Measurements from ENCODE around the gene PRSS35. TPM values are rescaled to one million over a fixed set of nuclear protein-coding genes. Genes with fewer than 3 reads are reported as not detected.
"Not testable (repeated sequence)": the region's sequence is repeated elsewhere in the genome, so short reads cannot be mapped to it uniquely, and the experiment has no call there.

The PRSS35 gene
- total RNA-seq, 2 experiments from 2014 or later: not detected

DNA sequence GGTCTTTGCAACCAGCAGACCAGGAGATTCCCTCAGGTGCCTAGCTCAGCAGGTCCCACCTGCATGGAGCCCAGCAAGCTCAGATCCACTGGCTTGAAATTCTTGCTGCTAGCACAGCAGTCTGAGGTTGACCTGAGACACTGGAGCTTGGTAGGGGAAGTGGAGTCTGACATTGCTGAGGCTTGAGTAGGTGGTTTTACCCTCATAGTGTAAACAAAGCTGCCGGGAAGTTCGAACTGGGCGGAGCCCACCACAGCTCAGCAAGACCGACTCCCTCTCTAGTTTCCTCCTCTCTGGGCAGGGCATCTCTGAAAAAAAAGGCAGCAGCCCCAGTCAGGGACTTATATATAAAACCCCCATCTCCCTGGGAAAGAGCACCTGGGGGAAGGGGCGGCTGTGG lies 34.3 kb downstream of the PRSS35 start:
- Histone ChIP-seq H4K20me1 (ENCODE audit: insufficient read depth, low read length) (no peaks in the 10 kb centered on the region), H3K27ac (ENCODE audit: low read depth, low read length, poor library complexity, severe bottlenecking) (no peak overlapping the region), H2AFZ (ENCODE audit: low read length) (no peak overlapping the region), H3K79me2 (ENCODE audit: insufficient read depth, low read depth, low read length) (no peaks in the 10 kb centered on the region), H3K9me3 (ENCODE audit: low read length) (no peaks in the 10 kb centered on the region), H3K36me3 (ENCODE audit: insufficient read depth, low read length) (no peaks in the 10 kb centered on the region), H3K4me1 (ENCODE audit: insufficient read depth, low read length, poor library complexity, severe bottlenecking) (no peaks in the 10 kb centered on the region), H3K4me2 (ENCODE audit: low read length) (no peak overlapping the region), H3K9me2 (ENCODE audit: insufficient read depth, low read length) (no peaks in the 10 kb centered on the region), H3K4me3 (ENCODE audit: low read depth, low read length, poor library complexity, severe bottlenecking) (no peak overlapping the region)
- BruUV-seq (replicated peaks): no TSS peak
- no peak for TF ChIP-seq EZH2phosphoT487 (IDR thresholded peaks at IDR 0.05; ENCODE audit: borderline replicate concordance, low read depth, low read length)
- TF ChIP-seq, protein P1, sequence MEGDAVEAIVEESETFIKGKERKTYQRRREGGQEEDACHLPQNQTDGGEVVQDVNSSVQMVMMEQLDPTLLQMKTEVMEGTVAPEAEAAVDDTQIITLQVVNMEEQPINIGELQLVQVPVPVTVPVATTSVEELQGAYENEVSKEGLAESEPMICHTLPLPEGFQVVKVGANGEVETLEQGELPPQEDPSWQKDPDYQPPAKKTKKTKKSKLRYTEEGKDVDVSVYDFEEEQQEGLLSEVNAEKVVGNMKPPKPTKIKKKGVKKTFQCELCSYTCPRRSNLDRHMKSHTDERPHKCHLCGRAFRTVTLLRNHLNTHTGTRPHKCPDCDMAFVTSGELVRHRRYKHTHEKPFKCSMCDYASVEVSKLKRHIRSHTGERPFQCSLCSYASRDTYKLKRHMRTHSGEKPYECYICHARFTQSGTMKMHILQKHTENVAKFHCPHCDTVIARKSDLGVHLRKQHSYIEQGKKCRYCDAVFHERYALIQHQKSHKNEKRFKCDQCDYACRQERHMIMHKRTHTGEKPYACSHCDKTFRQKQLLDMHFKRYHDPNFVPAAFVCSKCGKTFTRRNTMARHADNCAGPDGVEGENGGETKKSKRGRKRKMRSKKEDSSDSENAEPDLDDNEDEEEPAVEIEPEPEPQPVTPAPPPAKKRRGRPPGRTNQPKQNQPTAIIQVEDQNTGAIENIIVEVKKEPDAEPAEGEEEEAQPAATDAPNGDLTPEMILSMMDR (conservative IDR thresholded peaks at IDR 0.05; ENCODE audit: low read length): no peak
- intact Hi-C loops (cut with micrococcal nuclease; ENCODE audit: unreplicated experiment): no loop called here
- ChIA-PET POLR2A (interaction anchor here (1.2 to 1.3 kb wide), 2 partner anchors 9 to 13 kb away, joined by 3 to 4 read pairs; no protein-coding TSS in a partner anchor), CTCF (ENCODE audit: unreplicated experiment) (no interaction called here)
- no peak for DNase-seq (ENCODE audit: low spot score)

DNA sequence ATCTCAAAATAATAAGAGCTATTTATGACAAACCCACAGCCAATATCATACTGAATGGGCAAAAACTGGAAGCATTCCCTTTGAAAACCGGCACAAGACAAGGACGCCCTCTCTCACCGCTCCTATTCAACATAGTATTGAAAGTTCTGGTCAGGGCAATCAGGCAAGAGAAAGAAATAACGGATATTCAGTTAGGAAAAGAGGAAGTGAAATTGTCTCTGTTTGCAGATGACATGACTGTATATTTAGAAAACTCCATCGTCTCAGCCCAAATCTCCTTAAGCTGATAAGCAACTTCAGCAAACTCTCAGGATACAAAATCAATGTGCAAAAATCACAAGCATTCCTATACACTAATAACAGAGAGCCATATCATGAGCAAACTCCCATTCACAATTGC lies 38.1 kb downstream of the PRSS35 start:
- H3K4me1 ChIP-seq (ENCODE audit: insufficient read depth, low read length, poor library complexity, severe bottlenecking); CTCF ChIA-PET (ENCODE audit: unreplicated experiment); BruUV-seq (replicated peaks): not testable (repeated sequence)

DNA sequence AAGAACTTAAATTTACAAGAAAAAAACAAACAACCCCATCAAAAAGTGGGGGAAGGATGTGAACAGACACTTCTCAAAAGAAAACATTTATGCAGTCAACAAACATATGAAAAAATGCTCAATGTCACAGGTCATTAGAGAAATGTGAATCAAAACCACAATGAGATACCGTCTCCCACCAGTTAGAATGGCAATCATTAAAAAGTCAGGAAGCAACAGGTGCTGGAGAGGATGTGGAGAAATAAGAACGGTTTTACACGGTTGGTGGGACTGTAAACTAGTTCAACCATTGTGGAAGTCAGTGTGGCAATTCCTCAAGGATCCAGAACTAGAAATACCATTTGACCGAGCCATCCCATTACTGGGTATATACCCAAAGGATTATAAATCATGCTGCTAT lies 39.4 kb downstream of the PRSS35 start:
- DNase-seq (ENCODE audit: low spot score); BruUV-seq (replicated peaks); H3K36me3 ChIP-seq (ENCODE audit: insufficient read depth, low read length); H3K4me2 ChIP-seq (ENCODE audit: low read length); H3K4me3 ChIP-seq (ENCODE audit: low read depth, low read length, poor library complexity, severe bottlenecking); H3K27ac ChIP-seq (ENCODE audit: low read depth, low read length, poor library complexity, severe bottlenecking); H3K79me2 ChIP-seq (ENCODE audit: insufficient read depth, low read depth, low read length); H3K9me2 ChIP-seq (ENCODE audit: insufficient read depth, low read length); H3K4me1 ChIP-seq (ENCODE audit: insufficient read depth, low read length, poor library complexity, severe bottlenecking); POLR2A ChIA-PET; intact Hi-C loops (cut with micrococcal nuclease; ENCODE audit: unreplicated experiment); H4K20me1 ChIP-seq (ENCODE audit: insufficient read depth, low read length); H2AFZ ChIP-seq (ENCODE audit: low read length); H3K9me3 ChIP-seq (ENCODE audit: low read length); CTCF ChIA-PET (ENCODE audit: unreplicated experiment): not testable (repeated sequence)

More for the DNA sequence above, 38.1 kb downstream of the PRSS35 start:
- H3K4me3 ChIP-seq (ENCODE audit: low read depth, low read length, poor library complexity, severe bottlenecking); H4K20me1 ChIP-seq (ENCODE audit: insufficient read depth, low read length); H2AFZ ChIP-seq (ENCODE audit: low read length); intact Hi-C loops (cut with micrococcal nuclease; ENCODE audit: unreplicated experiment); H3K79me2 ChIP-seq (ENCODE audit: insufficient read depth, low read depth, low read length); H3K4me2 ChIP-seq (ENCODE audit: low read length); DNase-seq (ENCODE audit: low spot score); POLR2A ChIA-PET; H3K9me2 ChIP-seq (ENCODE audit: insufficient read depth, low read length); H3K27ac ChIP-seq (ENCODE audit: low read depth, low read length, poor library complexity, severe bottlenecking); H3K36me3 ChIP-seq (ENCODE audit: insufficient read depth, low read length); H3K9me3 ChIP-seq (ENCODE audit: low read length): not testable (repeated sequence)

DNA sequence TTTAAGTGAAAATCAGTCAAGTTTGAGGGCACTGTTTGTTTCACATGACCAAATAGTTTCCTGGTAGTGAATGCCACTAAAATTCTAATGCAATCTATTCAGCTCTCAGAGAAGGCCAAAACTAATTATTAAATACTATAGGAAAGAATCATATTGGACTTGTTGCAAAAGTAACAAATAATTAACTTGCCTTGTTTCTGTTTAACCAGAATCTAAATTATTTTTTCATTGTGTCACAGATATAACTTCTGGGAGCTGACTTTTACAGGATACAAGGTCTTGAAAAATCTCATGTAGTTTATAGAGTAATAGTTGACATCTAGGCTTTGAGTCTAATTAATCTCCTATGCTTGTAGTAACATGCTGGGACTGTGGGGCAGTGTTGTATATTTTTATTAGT lies 44.5 kb downstream of the PRSS35 start:
- H3K9me3 ChIP-seq (ENCODE audit: low read length): no peaks in the 10 kb centered on the region
- intact Hi-C loops (cut with micrococcal nuclease; ENCODE audit: unreplicated experiment): no loop called here
- no peak for DNase-seq (ENCODE audit: low spot score)
- no peaks in the 10 kb centered on the region for H3K4me1 ChIP-seq (ENCODE audit: insufficient read depth, low read length, poor library complexity, severe bottlenecking)
- H3K4me3 ChIP-seq (ENCODE audit: low read depth, low read length, poor library complexity, severe bottlenecking): no peak overlapping the region
- H3K9me2 ChIP-seq (ENCODE audit: insufficient read depth, low read length): no peaks in the 10 kb centered on the region
- no peaks in the 10 kb centered on the region for H3K36me3 ChIP-seq (ENCODE audit: insufficient read depth, low read length)
- no peaks in the 10 kb centered on the region for H3K79me2 ChIP-seq (ENCODE audit: insufficient read depth, low read depth, low read length)
- no TSS peak for BruUV-seq (replicated peaks)
- H3K4me2 ChIP-seq (ENCODE audit: low read length): no peak overlapping the region
- no peak overlapping the region for H2AFZ ChIP-seq (ENCODE audit: low read length)
- ChIA-PET CTCF (ENCODE audit: unreplicated experiment) (no interaction called here), POLR2A (no interaction called here)
- no peaks in the 10 kb centered on the region for H4K20me1 ChIP-seq (ENCODE audit: insufficient read depth, low read length)
- no peak overlapping the region for H3K27ac ChIP-seq (ENCODE audit: low read depth, low read length, poor library complexity, severe bottlenecking)
- no peak for TF ChIP-seq EZH2phosphoT487 (IDR thresholded peaks at IDR 0.05; ENCODE audit: borderline replicate concordance, low read depth, low read length)
- TF ChIP-seq, protein P1 (conservative IDR thresholded peaks at IDR 0.05; ENCODE audit: low read length): no peak
